Naive thymus-derived CD8-positive, alpha-beta T cell (primary cell): ENCODE measurements around the gene KRT81. TPM values are rescaled to one million over a fixed set of nuclear protein-coding genes. Genes with fewer than 3 reads are reported as not detected.
"Not testable (repeated sequence)": the region's sequence is repeated elsewhere in the genome, so short reads cannot be mapped to it uniquely, and the experiment has no call there.

Experiments used
- ATAC-seq, 2 donors: fragments of 150-1000 bp; cut with Tn5 transposase in 1 of 2; sonication (Bioruptor Pico), chemical (Tn5 transposase) in 1 of 2; 1 replicate in 1 of 2; 2 replicates in 1 of 2; pipeline ENCODE4 v1.10.0; 2021; ENCODE audit warnings: mild to moderate bottlenecking in 2 of 2, moderate library complexity in 2 of 2
- POLR2A ChIA-PET: fragments of 350-600 bp; sonication (Branson Sonifier 250); formaldehyde crosslinking; loops from one replicate; lab custom pipeline; 2021; ENCODE audit warnings: antibody characterized with exemption; lab: Charles Lee
- DNase-seq, 10 donors: peaks; one replicate each; pipeline versions ENCODE4 v3.0.0 to v3.0.0-alpha.2; 2020 to 2022
- H3K27ac Mint-ChIP-seq, 10 donors: one replicate each; pipeline ENCODE4 v1.8.0; 2020 to 2022; ENCODE audit warnings: mild to moderate bottlenecking in 10 of 10, mixed read lengths in 10 of 10, moderate library complexity in 4 of 10, inconsistent platforms in 1 of 10
- H3K27me3 Mint-ChIP-seq, 5 donors: one replicate each; pipeline ENCODE4 v1.8.0; 2021 to 2022; ENCODE audit warnings: mixed read lengths in 5 of 5
- H3K36me3 Mint-ChIP-seq, 3 donors: one replicate each; pipeline ENCODE4 v1.8.0; 2020 to 2022; ENCODE audit warnings: mixed read lengths in 3 of 3, mild to moderate bottlenecking in 2 of 3, inconsistent platforms in 1 of 3
- H3K4me1 Mint-ChIP-seq, 4 donors: one replicate each; pipeline ENCODE4 v1.8.0; 2021 to 2022; ENCODE audit warnings: mixed read lengths in 4 of 4
- H3K4me3 Mint-ChIP-seq, 10 donors: one replicate each; pipeline ENCODE4 v1.8.0; 2020 to 2022; ENCODE audit warnings: mild to moderate bottlenecking in 10 of 10, mixed read lengths in 10 of 10, moderate library complexity in 6 of 10, inconsistent platforms in 1 of 10
- H3K9me3 Mint-ChIP-seq, 9 donors: one replicate each; pipeline ENCODE4 v1.8.0; 2020 to 2022; ENCODE audit warnings: mixed read lengths in 9 of 9, mild to moderate bottlenecking in 3 of 9, inconsistent platforms in 1 of 9, moderate library complexity in 1 of 9
- polyA plus RNA-seq, 3 donors: library from polyadenylated mRNA; unstranded; fragments of 300-500 nt; fragmentation: Illumina TruSeq; gene quantifications; one replicate each; pipeline ENCODE4 v1.2.3, GENCODE V29; 2021
- total RNA-seq, 8 experiments: library from RNA in 2 of 8; stranded (reverse) in 2 of 8; gene quantifications; one replicate each; pipeline ENCODE4 v1.2.3 and lab custom pipeline; 2021 to 2026

KRT81 gene
- total and polyA plus RNA-seq, 5 experiments from 2014 or later: not detected

GRCh38 chr12:52252728-52253343 is 38.5 kb downstream of the KRT81 start:
- no peaks in the 10 kb centered on the region for H3K36me3 Mint-ChIP-seq
- H3K27me3 Mint-ChIP-seq: peaks cover 31 to 73% (median 50%) of the 10 kb centered on the region in 5 donors
- peak in 1 of 10 donors; percentile 13 for DNase-seq
- H3K4me1 Mint-ChIP-seq: peaks cover 11 to 16% (median 15%) of the 10 kb centered on the region in 4 donors
- H3K4me3 Mint-ChIP-seq: no peak overlapping the region
- no peak overlapping the region for H3K27ac Mint-ChIP-seq
- no peaks in the 10 kb centered on the region for H3K9me3 Mint-ChIP-seq
- POLR2A ChIA-PET: no interaction called here
- no peak for ATAC-seq

- POLR2A ChIA-PET, H3K36me3 Mint-ChIP-seq, H3K27ac Mint-ChIP-seq, ATAC-seq, H3K9me3 Mint-ChIP-seq, H3K4me3 Mint-ChIP-seq: not testable (repeated sequence)
- peaks cover 31 to 73% (median 56%) of the 10 kb centered on the region in 5 donors for H3K27me3 Mint-ChIP-seq
- peak in 1 of 10 donors; percentile 22 for DNase-seq
- peaks cover 11 to 16% (median 15%) of the 10 kb centered on the region in 4 donors for H3K4me1 Mint-ChIP-seq
These were observed 39.1 kb downstream of the KRT81 start for GRCh38 chr12:52252175-52252615.

GRCh38 chr12:52251367-52252051 is 39.8 kb downstream of the KRT81 start:
- no peaks in the 10 kb centered on the region for H3K9me3 Mint-ChIP-seq
- H3K4me1 Mint-ChIP-seq: peaks cover 11 to 16% (median 15%) of the 10 kb centered on the region in 4 donors
- DNase-seq: peak in 1 of 10 donors; percentile 15
- no peak overlapping the region for H3K4me3 Mint-ChIP-seq
- H3K27ac Mint-ChIP-seq: peak overlapping the region in 2 of 10 donors; percentile 16 to 27
- H3K36me3 Mint-ChIP-seq: no peaks in the 10 kb centered on the region
- peaks cover 28 to 71% (median 52%) of the 10 kb centered on the region in 5 donors for H3K27me3 Mint-ChIP-seq
- POLR2A ChIA-PET: no interaction called here
- no peak for ATAC-seq

- no peaks in the 10 kb centered on the region for H3K36me3 Mint-ChIP-seq
- no peaks in the 10 kb centered on the region for H3K9me3 Mint-ChIP-seq
- H3K4me3 Mint-ChIP-seq: peak overlapping the region in 3 of 10 donors; percentile 12 to 46 (median 38)
- DNase-seq: peak in 1 of 10 donors; percentile 47
- no peak overlapping the region for H3K27ac Mint-ChIP-seq
- H3K27me3 Mint-ChIP-seq: peaks cover 18 to 67% (median 40%) of the 10 kb centered on the region in 5 donors
- H3K4me1 Mint-ChIP-seq: peaks cover 9 to 16% (median 15%) of the 10 kb centered on the region in 4 donors
- ATAC-seq: no peak
- POLR2A ChIA-PET: no interaction called here
These were observed 41.0 kb downstream of the KRT81 start for GRCh38 chr12:52250048-52250990.

- ATAC-seq (no peak), DNase-seq (peak in 1 of 10 donors; percentile 35)
- POLR2A ChIA-PET: no interaction called here
- no peaks in the 10 kb centered on the region for H3K9me3 Mint-ChIP-seq
- H3K36me3 Mint-ChIP-seq: no peaks in the 10 kb centered on the region
- peaks cover 11 to 62% (median 39%) of the 10 kb centered on the region in 5 donors for H3K27me3 Mint-ChIP-seq
- H3K27ac Mint-ChIP-seq: peak overlapping the region in 1 of 10 donors; percentile 12
- peaks cover 9 to 23% (median 15%) of the 10 kb centered on the region in 4 donors for H3K4me1 Mint-ChIP-seq
- peak overlapping the region in 3 of 10 donors; percentile 12 to 46 (median 12) for H3K4me3 Mint-ChIP-seq
These were observed 41.8 kb downstream of the KRT81 start for GRCh38 chr12:52249511-52250047.

GRCh38 chr12:52248541-52249461 is 42.5 kb downstream of the KRT81 start:
- POLR2A ChIA-PET: no interaction called here
- DNase-seq: peak in 1 of 10 donors; percentile 60
- peak overlapping the region in 1 of 10 donors; percentile 77 for H3K27ac Mint-ChIP-seq

GRCh38 chr12:52247622-52248540 is 43.5 kb downstream of the KRT81 start:
- no peak for ATAC-seq
- Mint-ChIP-seq H3K27ac (peak overlapping the region in 3 of 10 donors; percentile 48 to 71 (median 55)), H3K9me3 (no peaks in the 10 kb centered on the region), H3K27me3 (peaks cover 10 to 56% (median 33%) of the 10 kb centered on the region in 5 donors), H3K4me1 (peaks cover 20 to 37% (median 28%) of the 10 kb centered on the region in 4 donors), H3K36me3 (no peaks in the 10 kb centered on the region), H3K4me3 (no peak overlapping the region)
- POLR2A ChIA-PET: no interaction called here
- no peak for DNase-seq

More at GRCh38 chr12:52248541-52249461, 42.5 kb downstream of the KRT81 start:
- H3K27me3 Mint-ChIP-seq: peaks cover 10 to 62% (median 36%) of the 10 kb centered on the region in 5 donors
- H3K4me3 Mint-ChIP-seq: no peak overlapping the region
- H3K4me1 Mint-ChIP-seq: peaks cover 16 to 31% (median 23%) of the 10 kb centered on the region in 4 donors
- H3K9me3 Mint-ChIP-seq: no peaks in the 10 kb centered on the region
- no peaks in the 10 kb centered on the region for H3K36me3 Mint-ChIP-seq
- ATAC-seq: no peak

GRCh38 chr12:52246720-52247621 is 44.4 kb downstream of the KRT81 start:
- no peak for DNase-seq
- H3K4me1 Mint-ChIP-seq: peaks cover 20 to 35% (median 28%) of the 10 kb centered on the region in 4 donors
- ATAC-seq: no peak
- H3K27me3 Mint-ChIP-seq: peaks cover 10 to 51% (median 32%) of the 10 kb centered on the region in 5 donors
- H3K27ac Mint-ChIP-seq: peak overlapping the region in 4 of 10 donors; percentile 18 to 55 (median 40)
- no peak overlapping the region for H3K4me3 Mint-ChIP-seq
- no peaks in the 10 kb centered on the region for H3K36me3 Mint-ChIP-seq
- POLR2A ChIA-PET: no interaction called here
- no peaks in the 10 kb centered on the region for H3K9me3 Mint-ChIP-seq

- peaks cover 10 to 51% (median 32%) of the 10 kb centered on the region in 5 donors for H3K27me3 Mint-ChIP-seq
- H3K36me3 Mint-ChIP-seq: no peaks in the 10 kb centered on the region
- no peaks in the 10 kb centered on the region for H3K9me3 Mint-ChIP-seq
- ATAC-seq (no peak), DNase-seq (no peak)
- POLR2A ChIA-PET: no interaction called here
- H3K4me1 Mint-ChIP-seq: peaks cover 19 to 27% (median 21%) of the 10 kb centered on the region in 4 donors
- H3K27ac Mint-ChIP-seq: peak overlapping the region in 4 of 10 donors; percentile 15 to 73 (median 54)
- H3K4me3 Mint-ChIP-seq: no peak overlapping the region
These were observed 45.3 kb downstream of the KRT81 start for GRCh38 chr12:52245962-52246569.
